GM12891 (cell line): ENCODE results near the gene ELOVL6.

Experiments used
- POLR2A ChIP-seq: IDR thresholded peaks from 2 replicates; pipeline ENCODE4 v1.6.1; 2011; ENCODE audit warnings: low read depth, low read length, control low read depth
- POLR2AphosphoS5 ChIP-seq: IDR thresholded peaks from 2 replicates; pipeline ENCODE4 v1.6.1; 2011; ENCODE audit warnings: low read depth, low read length, control low read depth
- POU2F2 ChIP-seq: IDR thresholded peaks from 2 replicates; pipeline ENCODE4 v1.6.1; 2011; ENCODE audit warnings: low read depth, mild to moderate bottlenecking, control low read depth, low read length, moderate library complexity
- SPI1 ChIP-seq: IDR thresholded peaks from 2 replicates; pipeline ENCODE4 v1.6.1; 2011; ENCODE audit warnings: low read depth, low read length, control low read depth
- TAF1 ChIP-seq: IDR thresholded peaks from 2 replicates; pipeline ENCODE4 v1.6.1; 2011; ENCODE audit warnings: low read depth, low read length, control low read depth

DNA sequence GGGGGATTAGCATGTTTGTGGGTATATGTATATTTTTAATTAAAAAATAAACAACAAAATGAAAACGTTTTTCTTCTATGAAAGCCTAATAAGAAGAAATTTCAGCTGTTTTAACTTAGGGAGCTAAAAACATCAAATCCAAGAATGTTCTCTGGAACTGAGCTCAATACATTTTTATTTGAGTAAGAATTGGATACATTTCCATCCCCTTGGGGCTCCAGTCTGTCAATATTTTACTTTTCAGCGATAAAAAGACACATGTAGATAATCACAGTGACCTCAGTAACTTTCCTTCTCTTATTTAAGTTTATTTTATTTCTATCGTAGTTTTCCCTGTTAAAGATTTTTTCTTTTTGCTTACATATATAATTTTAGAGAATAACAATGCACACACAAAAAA, 59.3 kb downstream of the ELOVL6 start:
- TF ChIP-seq POLR2A (no peak), POLR2AphosphoS5 (no peak), TAF1 (no peak), SPI1 (no peak), POU2F2 (no peak)
